ENCODE results near the gene NTF3.

- TF ChIP-seq CTCF (IDR thresholded peaks at IDR 0.05), result no peak
- TF ChIP-seq EZH2 (IDR thresholded peaks at IDR 0.05; ENCODE audit: borderline replicate concordance, insufficient read depth, low read depth, low read length, poor library complexity, severe bottlenecking), result no peak
Observed at GRCh38 chr12:5396541-5396940, 35.4 kb upstream of the NTF3 start.

Measured in B cell (primary cell).